ENCODE measurements around the gene FBRSL1.

Gene FBRSL1

GRCh38 chr12:132558861-132559623 is 69.1 kb downstream of the FBRSL1 start:
- no peak for DNase-seq (ENCODE audit: low spot score)

GRCh38 chr12:132559652-132560363 is 69.9 kb downstream of the FBRSL1 start:
- DNase-seq (ENCODE audit: low spot score): peak; percentile 9

- DNase-seq (ENCODE audit: low spot score): no peak
These were observed 70.3 kb downstream of the FBRSL1 start for GRCh38 chr12:132560364-132560613.

- peak; percentile 47 for DNase-seq (ENCODE audit: low spot score)
These were observed 70.9 kb downstream of the FBRSL1 start for GRCh38 chr12:132560614-132561426.

Data from hematopoietic multipotent progenitor cell treated with erythropoietin and hydrocortisone succinate and interleukin-3 and kit ligand, for 15 days (in vitro differentiated cells).